Right ventricle myocardium inferior (tissue), 1 donor: ENCODE data around the gene CIP2A. TPM values are rescaled to one million over a fixed set of nuclear protein-coding genes. Genes with fewer than 3 reads are reported as not detected.
A peak's percentile ranks its signal among the peaks of the same experiment; 100 is the strongest.

Source experiments
- ATAC-seq: fragments of 200-7000 bp; cut with Tn5 transposase; one replicate; pipeline ENCODE4 v1.9.1; 2020; ENCODE audit warnings: mild to moderate bottlenecking, moderate library complexity
- DNase-seq: peaks from one replicate; pipeline ENCODE4 v3.0.0; 2021; ENCODE audit errors: missing footprints
- intact Hi-C: fragments of 100-400 bp; cut with DNase I; formaldehyde crosslinking; loops from one replicate; pipeline ENCODE4 v1.11.0; 2022
- total RNA-seq: library from RNA; stranded (reverse); fragmentation: NEBNext Ultra II Directional; extraction: Animal tissue kit (Norgen Biotek cat#: 25700); gene quantifications from one replicate; pipeline ENCODE4 v1.2.1, GENCODE V29; 2021
- donor health status: DM: no; HTN: yes; CAD: no; lungs with severe emphysema.

The CIP2A gene
- total RNA-seq, 1 donor from 2014 or later: 1.1 TPM

DNA sequence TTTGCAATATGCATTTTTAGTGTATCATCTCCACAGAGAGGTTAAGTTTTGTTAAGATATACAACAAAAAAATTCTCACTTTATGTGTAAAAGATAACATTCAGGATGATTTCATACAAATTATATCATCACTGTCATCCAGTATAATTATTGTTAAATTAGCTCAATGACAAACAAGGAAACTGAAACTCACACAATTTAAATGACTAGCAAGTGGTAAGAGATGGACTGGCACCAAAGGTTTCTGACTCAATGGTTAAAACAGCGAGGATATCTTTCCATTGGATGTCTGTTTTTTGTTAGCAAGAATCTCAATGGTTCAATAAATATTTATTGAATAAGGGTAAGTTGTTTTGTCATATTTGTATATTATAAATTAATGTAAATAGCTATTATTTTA is 22.6 kb downstream of the CIP2A start:
- intact Hi-C loops: no loop called here
- ATAC-seq (no peak), DNase-seq (no peak)

DNA sequence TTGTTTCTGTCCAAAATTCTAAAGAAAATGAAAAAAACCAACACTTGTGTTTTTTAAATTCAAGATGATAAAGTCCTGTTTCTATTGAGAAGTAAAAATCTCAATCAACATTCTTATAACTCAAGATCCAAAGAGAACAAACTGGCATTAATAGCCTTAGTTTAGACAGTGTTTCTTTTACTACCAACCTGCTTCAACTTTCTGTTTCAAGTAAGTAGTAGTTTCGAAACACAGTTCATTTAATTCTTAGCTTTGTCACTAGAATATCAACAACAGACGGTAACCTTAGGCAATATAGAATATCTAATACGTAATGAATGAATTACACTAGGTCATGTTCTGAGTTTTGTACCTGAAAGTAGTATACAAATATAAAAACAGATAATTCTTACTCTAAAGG is 23.7 kb downstream of the CIP2A start:
- ATAC-seq: no peak
- intact Hi-C loops: no loop called here
- DNase-seq: no peak

DNA sequence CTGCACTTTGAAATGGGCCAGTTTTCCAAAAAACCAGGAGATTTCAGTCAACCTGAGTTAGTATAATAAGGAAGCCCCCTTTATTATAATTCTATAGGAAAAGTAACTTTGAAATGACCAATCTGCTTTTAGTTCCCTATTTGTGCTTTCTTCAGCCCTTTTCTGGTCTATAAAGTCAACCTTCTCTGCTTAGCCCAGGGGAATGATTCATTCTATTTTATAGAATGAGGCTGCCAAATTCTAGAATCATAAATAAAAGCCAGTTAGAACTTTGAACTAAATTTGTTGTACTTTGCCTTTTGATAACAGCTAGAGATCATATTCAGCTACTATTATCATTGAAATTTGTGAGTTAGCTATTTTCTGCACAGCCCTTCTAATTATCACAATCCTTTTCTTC is 24.7 kb downstream of the CIP2A start:
- intact Hi-C loops: no loop called here
- no peak for DNase-seq
- ATAC-seq: no peak

DNA sequence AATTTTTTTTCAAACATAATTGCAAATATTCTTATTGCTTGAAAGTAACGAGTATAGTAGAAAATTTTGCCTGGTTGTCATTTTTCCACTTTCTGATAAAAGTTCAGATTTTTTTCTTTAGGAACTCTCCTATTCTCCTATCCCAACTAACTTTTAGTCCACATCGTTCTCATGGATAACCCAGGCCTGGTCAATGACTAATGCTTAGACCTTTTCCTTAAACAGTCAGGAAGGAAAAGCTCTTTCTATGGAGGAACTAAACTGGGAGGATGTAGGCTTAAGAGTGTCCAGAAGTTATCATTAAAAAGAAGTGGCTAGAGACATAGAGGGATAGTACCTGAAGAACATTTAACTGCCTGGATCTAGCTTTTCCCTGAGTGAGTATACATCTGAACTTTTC is 26.7 kb downstream of the CIP2A start:
- intact Hi-C loops: no loop called here
- no peak for DNase-seq
- ATAC-seq: no peak

DNA sequence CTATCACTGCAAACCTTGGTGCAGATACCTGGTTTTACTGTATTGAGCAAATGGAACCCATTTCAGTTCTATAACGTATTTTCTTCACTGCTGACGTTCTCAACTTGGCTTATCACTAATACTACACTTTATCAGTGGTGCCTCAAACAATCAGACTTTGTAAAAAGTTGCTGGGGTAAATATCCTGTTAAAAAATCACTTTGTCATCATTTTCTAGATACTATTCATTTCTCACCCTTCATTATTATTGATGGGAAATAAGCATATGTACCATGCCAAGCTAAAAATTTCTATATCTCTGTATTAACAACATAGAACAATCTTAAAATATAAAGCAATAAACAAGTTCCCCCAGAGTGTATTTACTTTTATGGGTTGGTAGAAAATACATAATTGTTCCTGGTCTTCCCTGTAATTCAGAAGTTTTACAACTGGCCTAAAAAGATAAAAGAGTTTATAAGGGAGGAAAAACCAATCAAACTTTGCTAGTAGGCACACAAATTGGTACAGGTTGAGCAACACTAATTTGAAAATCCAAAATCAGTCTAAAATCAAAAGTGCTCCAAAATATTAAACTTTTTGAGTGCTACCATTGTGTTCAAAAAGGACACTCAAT is 33.2 kb downstream of the CIP2A start:
- ATAC-seq (no peak), DNase-seq (no peak)
- intact Hi-C loops: no loop called here

DNA sequence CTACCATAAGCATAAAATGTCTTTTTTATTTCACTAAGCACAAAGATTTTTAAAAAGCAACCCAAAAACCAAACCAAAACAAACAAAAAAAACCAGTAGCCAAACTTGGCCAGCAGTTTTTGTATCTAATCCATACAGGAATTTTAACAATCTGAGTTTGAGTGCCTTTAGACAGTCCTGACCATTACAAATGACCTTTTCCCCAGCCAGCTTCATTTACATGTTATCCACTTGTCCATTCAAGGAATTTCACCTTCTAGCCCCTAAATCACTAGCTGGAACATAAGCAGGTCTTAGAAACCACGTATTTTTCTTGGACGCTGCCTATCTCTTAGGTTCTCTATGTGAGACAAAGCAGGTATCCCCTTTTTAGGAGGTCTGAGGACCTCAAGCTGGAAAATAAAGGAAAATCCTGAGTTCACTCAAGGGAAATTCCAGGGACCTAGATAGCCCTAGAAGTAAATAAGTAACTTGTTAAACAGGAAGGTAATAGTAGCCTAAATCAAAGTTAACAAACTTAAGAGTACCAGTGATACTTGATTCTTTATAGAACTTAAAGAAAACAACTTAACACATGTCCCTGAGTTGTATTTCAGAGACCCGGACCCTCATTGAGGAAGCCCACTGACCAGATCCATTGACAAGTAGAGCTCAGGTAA is 34.2 kb downstream of the CIP2A start:
- intact Hi-C loops: no loop called here
- no peak for ATAC-seq
- no peak for DNase-seq

DNA sequence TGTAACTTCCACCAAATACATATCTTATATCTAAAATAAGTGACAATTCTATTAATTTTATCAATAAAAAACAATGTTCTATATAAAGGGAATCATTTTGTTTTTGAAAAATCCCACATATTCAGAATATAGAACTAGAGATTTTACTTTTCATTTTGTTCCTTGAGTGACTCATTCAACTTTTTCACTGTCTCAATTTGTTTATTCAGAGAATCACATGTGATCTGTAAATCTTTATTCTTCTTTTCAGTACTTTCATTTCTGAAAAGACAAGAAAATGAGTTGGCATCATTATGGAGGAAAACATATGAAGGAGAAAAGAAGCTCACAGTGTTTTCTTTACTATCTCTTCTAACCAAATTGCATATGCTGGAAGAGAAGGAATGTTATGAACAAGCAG is 35.0 kb downstream of the CIP2A start:
- ATAC-seq (no peak), DNase-seq (no peak)
- intact Hi-C loops: no loop called here

DNA sequence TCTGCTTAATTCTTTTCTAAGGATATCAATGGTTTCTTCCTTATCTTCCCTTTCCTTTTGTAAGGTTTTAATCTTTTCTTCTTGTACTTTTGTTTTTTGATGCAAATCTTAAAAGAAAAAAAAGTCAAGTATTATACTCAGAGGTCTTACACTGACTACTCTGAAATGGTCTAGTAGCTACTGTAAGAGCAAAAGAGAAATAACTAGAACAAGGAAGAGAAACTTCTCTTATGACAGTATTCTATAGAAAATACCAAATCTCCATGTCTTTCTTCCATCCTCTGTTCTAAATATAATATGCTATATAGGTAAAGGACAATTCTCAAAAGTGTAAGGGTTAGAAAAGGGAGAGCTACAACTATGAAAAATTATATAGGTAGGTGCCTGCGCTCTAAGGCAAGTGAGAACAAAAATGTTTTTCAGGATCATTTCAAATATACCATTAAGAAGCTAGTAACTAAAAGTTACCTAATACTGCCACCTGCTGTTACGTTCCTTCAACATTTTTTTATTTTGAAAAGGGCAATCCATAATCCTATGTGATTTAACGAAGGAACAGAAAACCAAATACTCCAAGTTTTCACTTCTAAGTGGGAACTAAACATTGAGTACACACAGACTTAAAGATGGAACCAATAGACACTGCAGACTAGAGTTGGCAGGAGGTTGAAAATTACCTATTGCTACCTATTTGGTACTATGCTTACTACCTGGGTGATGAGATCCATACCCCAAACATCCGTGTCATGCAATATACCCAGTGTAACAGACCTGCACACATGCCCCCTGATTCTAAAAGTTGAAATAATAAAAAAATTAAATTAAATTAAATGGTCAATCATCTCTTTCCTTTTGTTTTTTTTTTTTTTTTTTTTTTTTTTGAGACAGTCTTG is 36.7 kb downstream of the CIP2A start:
- peak; percentile 46 for ATAC-seq
- intact Hi-C loops: loop anchor here (1.0 kb wide), 1 partner anchor 63 kb away; no protein-coding TSS in a partner anchor
- no peak for DNase-seq

DNA sequence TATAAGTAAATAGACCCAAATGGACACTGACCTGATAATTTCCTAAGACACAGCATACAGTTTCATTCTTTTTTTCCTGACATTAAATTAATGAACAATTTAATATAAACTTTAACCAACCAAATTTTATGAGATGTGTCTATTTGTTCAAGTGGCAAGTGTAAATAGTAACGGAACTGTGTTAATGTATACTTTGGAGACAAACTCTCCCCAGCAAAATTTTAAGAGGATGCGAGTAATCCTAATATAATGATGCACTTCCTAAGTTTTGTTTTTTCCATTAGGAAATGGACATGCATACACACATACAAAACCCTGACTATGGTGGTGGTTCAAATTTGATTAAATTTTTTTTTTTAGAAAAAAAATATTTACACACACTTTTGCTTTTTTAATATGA is 40.4 kb downstream of the CIP2A start:
- ATAC-seq (no peak), DNase-seq (no peak)
- intact Hi-C loops: no loop called here

DNA sequence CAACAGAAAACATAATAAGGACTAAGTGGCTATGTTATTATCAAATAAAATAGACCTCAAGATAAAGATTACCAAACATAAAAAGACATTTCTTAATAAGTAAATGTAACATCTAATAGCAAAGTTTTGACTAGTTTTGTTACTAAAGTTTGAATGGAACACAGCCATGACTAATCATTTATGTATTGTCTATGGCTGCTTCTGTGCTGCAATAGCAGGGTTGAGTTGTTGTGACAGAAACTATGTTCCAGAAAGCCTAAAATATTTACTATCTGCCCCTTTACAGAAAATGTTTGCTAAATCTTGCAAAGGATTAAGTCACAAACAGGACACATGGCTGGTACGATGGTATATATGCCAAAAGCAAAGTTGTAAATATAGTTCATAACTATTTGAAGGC is 40.9 kb downstream of the CIP2A start:
- no peak for DNase-seq
- ATAC-seq: no peak
- intact Hi-C loops: no loop called here

DNA sequence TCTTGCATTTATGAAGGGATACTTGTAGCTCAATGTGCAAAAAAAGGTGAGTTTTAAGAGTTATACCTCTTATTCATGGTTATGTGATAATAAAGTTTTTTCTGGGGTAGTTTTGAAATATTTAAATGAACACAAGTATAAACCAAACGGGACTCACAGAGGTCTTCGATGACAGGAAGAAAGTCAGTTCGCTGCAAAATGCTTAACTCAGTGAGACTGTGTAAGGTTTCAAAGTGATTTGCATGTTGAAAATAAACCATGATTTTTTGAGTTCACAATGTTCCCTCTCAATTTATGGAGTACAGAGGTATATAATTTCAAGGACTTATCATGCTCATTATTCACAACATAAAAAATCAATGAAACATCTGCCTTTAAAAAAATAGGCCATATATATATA is 42.5 kb downstream of the CIP2A start:
- ATAC-seq (no peak), DNase-seq (no peak)
- intact Hi-C loops: no loop called here

DNA sequence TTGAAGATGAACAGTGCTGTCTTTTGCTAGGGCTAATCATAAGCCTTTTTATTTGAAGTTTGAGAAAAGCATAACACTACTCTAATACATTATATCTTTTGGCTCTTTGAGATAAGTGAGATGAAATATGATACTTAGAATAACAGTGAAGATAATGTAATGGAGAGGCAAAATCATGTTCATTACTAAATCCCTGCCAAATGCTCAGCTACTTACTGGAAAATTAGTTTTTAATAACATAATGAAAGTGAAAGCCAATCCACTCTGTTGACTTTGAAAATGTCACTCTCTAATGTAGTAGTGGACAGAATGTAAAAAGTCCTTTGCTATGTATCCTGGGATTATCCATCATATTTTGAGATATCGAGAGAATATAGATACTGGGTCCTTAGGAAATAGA is 43.0 kb downstream of the CIP2A start:
- DNase-seq: no peak
- intact Hi-C loops: no loop called here
- no peak for ATAC-seq

DNA sequence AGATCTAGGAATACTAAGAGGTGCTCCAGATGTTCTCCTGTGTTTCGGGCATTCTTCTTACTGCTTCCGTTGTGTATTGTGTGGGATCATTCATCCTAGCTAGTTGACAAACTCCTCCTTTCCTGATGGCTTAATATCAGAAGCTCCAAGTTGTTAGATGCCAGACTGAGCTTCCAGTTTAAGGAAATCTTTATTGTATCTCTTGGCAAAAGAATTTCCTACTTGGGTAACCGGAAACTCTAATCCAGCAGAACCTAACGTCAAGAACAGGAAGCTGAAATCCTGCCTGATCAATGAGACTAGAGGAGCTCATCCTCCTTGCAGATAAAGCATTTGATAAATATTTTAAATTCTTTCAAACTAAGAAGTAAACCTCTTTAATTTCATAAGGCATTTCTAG is 51.2 kb downstream of the CIP2A start:
- ATAC-seq (no peak), DNase-seq (no peak)
- intact Hi-C loops: no loop called here

DNA sequence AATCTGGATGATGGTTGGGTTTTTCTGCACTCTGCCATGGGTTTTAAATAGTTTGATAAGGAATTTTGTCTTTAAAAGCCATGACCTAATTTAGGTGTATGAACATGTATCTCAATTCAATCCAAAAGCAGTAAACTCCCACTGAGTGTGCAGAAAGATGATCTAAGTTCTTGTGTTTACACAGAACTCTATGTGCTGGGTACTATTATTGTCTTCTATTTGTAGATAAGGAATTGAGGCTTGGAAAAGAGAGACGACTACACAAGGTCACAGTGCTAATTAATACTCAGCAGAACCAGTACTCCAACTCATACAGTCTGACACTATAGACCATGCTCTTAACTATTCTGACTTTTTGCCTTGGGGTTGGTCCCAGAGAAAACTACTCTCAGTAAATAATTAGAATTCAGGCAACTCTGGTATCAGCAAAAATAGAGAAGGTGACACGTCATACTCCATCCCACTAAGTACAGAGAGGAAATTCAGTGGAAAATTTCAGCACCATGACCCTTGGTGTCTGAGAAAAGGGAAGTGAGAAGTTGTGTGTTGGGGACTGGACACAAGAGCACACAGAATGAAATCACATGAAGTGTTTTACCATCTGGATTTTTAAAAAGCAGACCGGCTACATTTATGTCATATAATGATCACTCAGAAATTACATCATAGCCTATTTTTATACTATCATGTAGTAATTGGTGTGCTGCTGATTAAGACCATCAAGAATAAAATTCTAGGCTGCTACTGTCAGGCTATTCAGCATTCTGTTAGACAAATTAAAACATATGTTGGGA is 60.6 kb downstream of the CIP2A start:
- no peak for DNase-seq
- ATAC-seq: peak; percentile 79
- intact Hi-C loops: no loop called here

DNA sequence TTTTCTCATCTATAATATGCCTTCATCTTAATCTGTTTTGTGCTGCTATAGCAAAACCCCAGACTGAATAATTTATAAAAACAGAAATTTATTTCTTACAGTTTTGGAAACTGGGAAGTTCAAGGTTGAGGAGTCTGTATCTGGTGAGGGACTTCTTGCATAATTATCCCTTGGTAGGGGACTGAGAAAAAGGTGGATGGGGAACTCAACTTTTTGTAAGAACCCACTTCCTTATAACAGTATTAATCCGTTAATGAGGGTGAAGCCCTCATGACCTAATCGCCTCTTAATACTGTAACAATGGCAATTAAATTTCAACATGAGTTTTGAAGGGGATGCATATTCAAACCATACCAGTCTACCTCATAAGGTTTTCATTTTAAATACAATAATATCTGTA is 61.4 kb downstream of the CIP2A start:
- DNase-seq (no peak), ATAC-seq (no peak)
- intact Hi-C loops: no loop called here

DNA sequence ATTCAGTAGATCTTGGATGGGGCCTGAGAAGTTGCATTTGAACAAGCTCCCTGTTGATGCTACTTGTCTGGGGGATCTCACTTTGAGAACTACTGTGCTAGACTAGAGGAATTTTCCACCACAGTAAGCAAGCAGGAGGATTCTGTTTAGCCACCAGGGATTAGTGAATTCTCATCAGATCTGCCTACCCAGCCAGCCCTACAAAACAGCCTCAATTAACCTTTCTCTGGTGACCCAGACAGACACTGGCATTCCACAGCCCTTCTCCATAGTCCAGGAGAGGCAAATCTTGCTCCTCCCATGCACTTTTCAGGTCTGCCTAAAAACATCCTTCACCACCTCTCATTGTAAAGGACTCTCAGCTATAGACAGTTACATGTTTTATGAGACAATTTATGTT is 62.1 kb downstream of the CIP2A start:
- intact Hi-C loops: no loop called here
- ATAC-seq: no peak
- DNase-seq: no peak

DNA sequence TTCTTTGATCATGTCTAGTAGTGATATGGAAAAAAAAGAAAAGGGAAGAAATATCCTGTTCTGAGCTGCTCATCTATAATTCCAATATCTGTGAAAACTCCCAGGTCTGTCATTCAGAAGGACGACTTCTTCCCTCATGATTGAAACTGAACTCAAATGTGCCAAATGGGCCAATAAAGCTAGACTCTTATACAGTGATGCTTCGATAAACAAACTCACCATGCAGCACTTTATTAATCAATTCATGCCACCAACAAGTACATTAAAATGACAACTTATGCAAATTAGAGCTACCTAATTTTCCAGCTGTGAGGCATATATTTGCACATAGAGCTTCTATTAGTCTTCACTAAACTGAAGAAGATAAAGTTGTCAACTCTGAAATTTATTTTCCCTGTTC is 63.3 kb downstream of the CIP2A start:
- ATAC-seq (no peak), DNase-seq (no peak)
- intact Hi-C loops: no loop called here

DNA sequence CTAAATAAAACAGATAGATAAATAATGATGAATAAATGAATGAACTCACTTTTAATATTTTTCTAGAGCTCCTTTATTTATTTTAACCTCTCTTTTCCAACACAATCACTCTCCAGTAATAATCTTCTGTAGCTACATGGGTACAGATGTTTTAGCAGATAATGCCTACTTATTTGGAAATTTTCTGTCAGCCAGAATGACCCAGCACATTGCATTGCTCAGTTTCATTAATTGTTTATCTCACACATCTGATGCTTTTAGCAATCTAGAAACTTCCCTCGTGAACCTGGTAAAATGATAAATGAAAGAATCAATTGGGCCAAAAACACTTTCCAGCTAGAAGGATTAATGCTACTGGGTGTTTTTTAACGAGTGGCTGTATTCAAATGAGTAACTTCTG is 64.0 kb downstream of the CIP2A start:
- DNase-seq: no peak
- intact Hi-C loops: no loop called here
- no peak for ATAC-seq

DNA sequence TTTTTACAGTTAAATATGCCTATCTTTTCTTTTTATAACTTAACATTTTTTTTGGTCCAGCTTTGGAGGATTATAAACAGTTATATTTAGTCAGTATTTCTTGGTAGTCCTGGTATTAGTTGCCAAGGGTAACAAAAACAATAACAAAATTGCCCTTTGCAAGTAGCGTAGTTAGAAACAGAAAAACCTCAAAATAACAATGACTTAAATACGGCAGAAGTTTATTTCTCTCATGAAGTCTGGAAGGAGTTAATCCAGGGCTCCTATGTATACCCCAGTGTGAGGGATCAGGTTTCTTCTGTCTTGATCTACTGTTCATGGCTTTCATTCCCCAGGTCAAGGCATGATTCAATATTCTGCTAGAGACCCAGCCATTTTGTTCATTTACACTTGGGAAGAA is 64.7 kb downstream of the CIP2A start:
- intact Hi-C loops: no loop called here
- ATAC-seq: no peak

More for the DNA sequence above, 64.7 kb downstream of the CIP2A start:
- no peak for DNase-seq
